Stimulated activated CD8-positive, alpha-beta memory T cell treated with anti-CD3 and anti-CD28 coated beads, Interleukin-15, amount 100 ng/mL, for 48 hours (primary cell): ENCODE measurements around the gene TENM3.

Experiments
- DNase-seq, 2 donors: peaks; one replicate each; pipeline ENCODE4 v3.0.0-alpha.2; 2020; ENCODE audit warnings: low read depth in 2 of 2

The TENM3 gene

DNA sequence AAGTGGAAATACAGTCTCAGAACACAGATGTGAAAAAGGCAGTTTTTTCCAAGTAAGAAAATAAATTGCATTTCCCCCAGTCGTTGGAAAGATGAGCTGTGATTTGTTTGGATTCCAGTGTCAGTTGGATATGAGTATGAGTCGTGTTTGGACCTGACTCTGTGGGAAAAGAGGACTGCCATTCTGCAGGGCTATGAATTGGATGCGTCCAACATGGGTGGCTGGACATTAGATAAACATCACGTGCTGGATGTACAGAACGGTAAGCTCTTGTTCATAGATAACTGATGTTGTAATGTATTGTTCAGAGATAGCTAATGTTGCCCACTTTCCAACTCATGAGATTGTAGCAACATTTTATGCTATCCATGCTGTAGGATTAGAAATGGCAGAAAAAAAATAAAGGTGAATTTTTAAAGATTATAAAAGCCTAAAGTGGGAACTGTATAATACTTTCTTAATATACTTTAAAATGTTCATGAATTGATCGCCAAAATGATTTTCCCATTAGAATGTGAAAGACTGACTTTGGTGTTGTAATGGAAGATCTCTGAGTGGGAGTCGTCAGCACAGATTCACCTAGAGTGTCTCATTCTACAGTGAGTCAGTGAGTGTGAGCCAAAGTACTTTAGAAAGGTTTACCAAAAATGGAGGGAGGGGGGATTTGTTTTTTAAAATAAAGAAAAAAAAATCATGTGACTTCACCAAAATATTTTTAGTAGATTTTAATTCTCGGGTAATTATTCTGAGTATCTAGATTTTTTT, 495.3 kb downstream of the TENM3 start:
- no peak for DNase-seq

DNA sequence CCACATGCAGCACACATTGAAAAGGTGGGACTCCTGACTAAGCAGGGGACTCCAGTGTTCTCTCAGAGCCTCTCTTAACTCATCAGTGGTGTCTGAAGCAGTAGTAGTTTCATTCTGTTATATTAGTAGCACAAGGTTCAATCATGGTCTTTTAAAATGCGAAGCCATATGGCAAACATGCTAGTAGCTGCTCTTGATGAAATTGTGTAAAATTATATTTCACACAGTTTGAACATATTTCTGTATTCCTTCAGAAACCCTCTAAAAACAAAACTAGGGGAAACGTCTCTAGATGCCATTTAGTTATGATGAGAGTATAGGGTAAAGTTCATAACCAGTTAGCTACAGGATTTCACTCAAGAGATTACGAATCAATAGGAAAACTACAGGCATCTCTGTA, 497.1 kb downstream of the TENM3 start:
- DNase-seq: no peak

DNA sequence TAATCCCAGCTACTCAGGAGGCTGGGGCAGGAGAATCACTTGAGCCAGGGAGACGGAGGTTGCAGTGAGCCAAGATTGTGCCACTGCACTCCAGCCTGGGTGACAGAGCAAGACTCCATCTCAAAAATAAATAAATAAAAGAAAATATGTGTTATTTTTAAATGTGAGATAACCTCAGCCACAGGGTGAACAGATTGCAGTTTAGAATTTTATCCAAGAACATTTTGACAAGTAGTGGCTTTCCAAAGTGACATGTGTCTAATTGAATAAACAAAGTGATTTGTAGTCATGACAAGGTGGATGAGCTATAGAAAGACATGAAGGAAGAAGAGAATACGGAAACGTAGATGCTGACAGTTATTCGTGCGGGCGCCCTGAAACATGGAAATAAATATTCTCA, 497.9 kb downstream of the TENM3 start:
- DNase-seq: no peak

DNA sequence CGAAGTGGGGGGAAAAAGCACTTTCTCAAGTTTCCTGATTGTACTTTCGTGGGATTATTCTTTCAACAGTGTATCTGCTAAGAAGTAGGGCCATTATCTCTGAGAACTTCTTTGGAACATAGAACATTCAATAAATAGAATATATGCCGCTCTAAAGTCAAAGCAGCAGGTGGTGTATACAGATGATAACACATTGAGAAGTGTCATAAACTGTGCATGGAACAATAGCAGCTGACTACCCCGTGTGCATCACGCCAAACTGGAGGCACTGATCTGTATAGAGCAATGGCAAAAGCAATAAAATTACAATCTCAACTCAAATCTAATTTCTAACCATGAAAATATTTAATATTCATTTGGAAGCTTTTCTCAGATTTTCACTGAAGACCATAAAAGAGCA, 498.7 kb downstream of the TENM3 start:
- no peak for DNase-seq

DNA sequence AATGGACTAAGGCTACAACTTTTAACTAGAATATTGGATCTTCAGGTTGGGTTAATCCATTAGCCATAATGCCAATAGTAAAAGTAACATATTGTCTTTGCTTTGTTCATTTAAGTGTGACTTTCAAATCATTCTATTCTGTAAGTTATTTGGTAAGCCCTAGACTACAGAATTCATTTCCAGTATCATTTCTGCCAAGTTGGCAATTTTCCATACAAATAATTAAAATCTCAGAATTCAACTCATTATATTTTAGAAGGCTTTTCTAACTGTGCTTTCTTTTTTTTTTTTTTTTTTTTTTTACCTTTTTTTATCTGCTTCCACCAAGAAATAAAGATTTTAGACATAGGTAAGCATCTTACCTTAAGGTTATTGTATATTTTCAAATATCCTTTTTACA, 500.6 kb downstream of the TENM3 start:
- DNase-seq: no peak

DNA sequence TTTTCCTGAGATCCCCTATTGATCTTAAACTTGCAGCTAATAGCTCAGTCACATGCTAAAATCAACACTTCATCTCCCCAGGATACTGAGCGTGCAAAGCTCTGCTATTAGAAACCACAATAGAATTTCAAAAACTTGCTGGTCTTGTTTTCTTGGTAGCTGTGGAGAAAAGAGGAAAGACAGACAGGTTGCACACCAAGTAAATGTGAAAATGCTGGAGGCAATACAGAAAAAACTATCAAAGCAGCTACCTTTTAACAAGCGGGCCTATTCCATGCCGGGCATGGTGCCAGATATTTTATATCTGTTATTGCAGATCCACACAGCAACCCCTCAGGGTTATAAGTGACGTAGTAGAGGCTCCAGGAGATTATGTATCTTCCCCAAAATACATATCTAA, 502.0 kb downstream of the TENM3 start:
- DNase-seq: no peak

DNA sequence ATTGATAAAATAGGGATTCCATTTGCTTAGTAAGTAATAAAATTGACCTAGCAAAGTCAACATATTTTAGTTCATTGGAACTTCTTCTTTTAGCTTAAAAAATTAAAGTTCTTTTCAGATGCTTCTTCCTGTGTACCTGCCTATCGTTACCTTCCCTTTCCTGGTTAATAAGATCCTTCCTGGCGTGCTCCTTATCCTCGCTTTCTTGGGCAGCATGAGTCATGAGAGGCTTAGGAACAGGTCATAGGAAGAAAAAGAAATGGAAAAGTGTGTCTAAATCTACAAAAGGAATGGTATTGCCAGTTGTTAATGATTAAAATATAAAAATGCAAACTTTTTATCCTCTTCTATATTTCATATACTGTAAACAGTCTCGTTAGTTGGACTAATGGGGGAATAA, 503.7 kb downstream of the TENM3 start:
- DNase-seq: no peak

DNA sequence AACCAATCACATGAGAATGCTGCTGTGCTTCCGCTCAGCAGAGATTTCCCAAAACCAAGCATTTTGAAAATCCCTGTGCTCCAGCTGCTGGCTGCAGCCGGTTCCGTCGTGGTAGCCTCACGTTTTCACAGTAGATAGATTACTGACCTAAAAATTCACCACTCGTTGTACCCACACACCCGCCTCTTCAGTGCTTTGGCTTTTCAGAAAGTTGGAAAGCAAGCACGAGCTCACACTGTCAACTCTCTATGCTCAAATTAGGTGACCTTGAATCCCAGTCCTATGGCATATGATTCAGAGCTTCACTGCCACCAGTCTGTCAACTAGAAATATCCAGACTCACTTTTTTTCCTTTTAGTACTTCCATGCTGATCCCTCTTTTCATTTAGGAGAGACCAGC, 505.1 kb downstream of the TENM3 start:
- no peak for DNase-seq

DNA sequence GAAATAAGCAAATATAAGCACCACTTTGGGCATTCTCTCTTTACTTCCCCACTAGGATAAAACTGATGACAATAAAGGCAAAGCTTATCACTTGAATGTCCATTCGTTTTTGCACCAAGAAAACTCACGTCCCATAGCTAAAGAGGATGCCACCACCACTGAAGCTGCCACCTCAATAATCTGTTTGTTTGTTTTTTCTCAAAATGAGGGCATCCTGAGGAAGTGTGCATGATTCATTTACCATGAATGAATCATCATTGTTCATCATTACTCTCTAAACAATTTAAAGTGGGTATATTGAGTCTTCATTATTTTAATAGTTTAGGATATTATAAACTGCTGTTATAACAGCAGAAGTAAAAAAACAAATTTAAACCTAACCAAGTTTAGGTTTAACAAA, 505.7 kb downstream of the TENM3 start:
- no peak for DNase-seq

DNA sequence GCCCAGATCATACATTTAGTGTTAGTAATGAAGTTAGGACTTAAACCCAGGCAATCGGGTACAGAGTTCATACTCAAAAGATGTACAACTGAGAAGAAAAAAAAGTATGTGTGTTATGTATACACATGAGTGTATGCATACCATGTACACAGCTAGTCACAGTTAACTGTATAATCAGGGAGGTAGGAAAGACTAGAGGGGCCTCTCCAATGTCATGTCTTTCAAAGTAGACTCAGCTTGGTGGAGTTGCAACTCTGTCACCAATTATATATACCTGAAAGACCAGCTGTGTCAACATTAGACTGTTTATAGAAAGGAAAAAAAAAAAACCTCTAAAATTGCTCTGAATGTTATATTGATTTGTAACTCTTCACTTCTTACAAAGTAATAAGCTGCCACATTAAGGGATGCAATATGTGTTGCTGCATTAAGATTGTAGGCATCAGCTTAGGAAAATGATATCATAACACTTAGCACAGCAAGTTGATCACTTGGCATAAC, 506.5 kb downstream of the TENM3 start:
- DNase-seq: no peak

DNA sequence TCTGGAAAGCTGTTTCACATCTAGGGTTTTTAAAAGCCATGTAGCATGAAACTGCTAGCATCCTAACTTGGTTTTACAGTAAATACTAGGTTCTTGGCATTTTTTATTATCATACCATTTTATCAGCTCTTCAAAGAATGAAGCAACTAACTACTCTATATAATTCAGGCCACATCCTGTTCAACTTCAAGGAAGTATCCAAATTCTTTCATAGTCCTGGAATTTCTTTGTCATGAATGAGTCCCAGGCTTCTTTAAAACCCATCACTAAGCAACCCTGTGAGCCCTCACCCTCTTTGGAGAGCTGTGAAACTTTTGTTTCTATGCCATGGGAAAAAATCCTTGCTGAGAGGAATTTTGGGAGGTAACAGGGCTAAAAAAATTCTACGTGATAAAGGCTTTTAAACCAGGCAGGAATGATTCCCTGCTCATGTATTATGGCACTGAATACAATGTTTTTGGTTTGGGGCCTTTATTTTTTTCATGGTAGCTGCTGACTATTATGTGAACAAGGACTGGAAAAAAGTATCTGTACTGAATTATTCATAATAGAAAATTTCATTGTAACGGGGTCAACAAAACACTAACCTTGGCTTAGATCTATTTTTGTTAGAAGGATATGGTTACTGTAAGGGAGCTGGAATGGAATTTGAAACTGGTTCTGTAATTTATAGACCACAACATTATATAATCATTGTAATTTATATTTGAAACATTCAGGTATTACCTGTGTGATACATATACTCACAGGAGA, 509.1 kb downstream of the TENM3 start:
- DNase-seq: no peak

DNA sequence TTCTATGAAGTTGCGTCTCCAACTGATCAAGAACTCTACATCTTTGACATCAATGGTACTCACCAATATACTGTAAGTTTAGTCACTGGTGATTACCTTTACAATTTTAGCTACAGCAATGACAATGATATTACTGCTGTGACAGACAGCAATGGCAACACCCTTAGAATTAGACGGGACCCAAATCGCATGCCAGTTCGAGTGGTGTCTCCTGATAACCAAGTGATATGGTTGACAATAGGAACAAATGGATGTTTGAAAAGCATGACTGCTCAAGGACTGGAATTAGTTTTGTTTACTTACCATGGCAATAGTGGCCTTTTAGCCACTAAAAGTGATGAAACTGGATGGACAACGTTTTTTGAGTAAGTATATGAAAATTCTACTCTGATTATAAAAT, 511.7 kb downstream of the TENM3 start:
- no peak for DNase-seq

DNA sequence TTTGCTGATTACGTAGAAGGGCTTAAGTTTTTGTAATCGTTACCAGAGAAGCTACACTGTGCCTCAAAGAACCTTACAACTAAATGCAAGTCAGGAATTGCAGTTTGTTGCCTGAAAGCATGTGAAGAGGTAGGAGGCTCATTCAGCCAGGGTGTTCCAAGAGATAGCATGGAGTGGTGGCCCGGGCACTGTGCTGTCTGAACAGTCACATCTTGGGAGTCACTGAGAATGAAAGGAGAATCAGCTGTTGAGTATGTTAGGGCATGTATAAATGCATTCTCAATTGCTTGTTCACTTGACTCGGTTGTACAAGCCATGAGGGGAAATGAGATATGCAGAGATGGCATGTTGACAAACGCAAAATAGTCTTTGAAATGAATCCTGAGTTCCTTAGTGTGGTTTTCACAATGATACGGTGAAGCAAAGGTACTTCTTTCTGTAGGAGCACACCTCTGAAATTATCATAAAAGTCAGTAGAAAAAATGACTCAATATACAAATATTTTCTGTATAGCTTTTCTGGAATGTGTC, 513.0 kb downstream of the TENM3 start:
- no peak for DNase-seq

DNA sequence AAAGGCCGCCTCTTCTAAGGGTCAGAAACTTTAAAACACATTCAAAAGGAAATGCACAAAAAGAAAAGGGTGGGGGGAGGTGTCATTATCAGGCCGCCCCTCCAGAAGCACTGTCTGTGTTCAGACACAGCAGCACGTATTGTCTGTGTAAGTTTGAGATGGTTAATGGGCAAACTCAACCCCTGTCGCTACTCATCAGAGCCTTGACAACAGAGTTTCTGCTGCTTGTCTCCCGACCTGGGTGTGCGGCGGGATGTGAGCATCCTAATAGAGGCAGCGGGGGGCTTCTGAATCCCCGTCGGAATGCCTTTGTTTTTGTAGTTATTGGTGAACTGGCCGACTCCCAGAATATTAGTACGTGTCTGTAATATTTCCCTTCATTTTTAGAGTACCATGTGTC, 515.1 kb downstream of the TENM3 start:
- DNase-seq: no peak

DNA sequence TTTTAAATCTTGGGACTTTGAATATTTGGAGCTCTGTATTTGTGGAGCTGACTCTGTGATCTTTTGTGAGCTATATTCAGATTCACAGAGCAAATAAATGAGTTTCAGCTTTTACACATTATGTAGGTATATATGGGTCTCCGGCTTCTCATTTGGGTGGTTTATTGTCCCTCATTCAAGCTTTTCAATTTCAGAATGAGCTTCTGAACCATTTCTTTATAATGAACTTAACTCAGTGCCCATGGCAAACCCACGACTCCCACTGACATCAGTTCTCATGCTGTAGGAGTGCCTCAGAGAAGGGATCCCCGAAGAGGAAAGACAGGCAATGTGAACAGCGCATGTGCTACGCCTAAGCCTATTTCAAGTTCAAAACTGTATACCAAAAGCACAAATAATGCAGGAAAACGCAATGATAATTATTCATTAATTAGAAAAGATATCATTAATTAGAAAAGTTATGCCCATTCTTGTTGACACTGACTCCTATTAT, 517.4 kb downstream of the TENM3 start:
- no peak for DNase-seq

DNA sequence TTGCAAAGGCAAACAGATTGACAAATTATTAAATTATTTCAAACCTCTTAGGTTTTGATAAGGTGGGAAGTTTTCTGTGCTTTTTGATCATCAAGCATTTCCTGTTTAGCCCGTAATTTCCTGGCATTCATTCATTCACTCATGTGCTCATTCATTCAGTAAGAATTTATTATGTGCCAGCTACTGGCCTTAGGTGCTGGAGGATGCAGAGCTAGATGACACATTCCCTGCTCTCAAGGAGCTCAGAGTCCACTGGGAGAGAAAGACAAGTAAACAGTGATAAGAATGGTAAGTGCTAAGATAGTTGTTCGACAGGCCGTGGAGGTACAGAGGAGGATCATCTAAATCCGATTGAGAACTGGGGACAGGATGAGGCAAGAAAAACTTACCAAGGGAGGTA, 520.9 kb downstream of the TENM3 start:
- no peak for DNase-seq

DNA sequence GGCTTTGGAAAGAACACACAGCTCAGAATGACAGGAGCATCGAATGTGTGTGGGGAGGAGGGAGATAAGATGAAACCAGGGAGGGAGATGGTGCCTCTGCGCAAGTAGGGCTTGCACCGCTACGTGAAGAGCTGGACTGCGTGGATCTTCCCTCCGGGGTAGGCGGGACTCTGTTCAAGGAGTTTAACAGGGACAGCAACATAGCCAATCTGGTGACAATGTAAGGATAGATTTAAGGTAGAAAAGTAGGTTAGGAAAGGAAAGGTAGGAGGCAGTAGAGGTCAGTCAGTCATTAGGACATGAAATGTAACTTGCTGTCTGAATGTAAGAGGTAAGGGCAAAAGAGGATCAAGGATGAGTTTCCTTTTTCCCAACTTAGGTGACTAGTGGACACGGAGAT, 521.4 kb downstream of the TENM3 start:
- DNase-seq: no peak

DNA sequence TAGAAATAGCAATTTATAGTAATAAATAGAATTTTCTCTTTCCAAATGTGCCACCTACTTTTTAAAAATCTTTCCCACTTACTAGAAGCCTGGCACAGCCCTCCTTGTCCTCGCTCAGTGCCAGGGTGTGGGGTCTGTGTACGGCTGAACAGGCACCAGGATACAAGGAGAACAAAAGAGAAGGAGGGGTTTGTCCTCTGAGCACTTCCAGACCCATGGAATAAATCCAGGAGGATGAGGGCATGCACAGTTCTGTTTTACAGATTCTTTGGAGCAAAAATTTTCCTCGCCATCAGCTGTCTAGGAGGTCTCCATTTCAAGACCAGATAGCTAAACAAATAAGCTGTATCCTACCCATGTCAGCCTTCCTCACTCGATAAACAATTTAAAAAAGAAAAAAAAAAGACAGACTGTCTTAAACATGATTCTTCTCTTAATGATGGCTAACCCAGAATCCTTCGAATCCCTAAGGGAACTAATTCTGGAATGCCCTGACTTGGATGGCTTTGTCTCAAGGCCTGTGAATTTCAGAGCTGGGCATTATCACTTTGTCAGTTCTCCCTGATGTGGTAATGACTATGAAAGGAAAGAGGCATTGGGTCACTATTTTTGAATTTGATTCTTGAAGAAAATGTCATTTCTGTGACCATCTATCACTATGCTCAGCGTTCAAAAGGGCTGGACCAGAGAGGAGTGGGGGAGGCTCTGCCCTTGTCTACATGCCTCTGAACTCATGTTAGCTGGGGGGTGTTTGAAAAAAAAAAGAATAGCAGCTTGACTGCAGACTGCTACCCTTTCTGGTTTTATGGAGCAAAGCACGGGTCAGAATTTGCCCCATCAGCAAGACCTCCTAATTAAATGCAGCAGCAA, 523.0 kb downstream of the TENM3 start:
- DNase-seq: no peak

DNA sequence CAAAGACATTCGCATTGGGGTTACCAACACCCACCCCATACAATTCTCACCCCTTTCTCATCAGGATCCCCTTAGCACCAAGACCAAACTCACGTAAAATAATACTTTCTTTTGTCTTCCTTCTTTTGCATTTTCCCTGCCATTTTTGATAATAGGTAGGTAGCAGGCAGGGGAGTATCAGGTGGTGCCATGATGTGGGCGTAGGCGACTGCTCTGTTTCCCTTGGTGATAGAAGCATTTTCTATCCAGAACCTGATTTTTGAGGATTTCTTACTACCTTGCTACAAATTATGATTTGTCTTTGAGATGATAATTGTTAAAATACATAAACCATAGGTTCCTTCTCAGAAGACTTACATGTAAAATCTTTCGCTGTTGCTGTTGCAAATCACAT, 523.7 kb downstream of the TENM3 start:
- no peak for DNase-seq

DNA sequence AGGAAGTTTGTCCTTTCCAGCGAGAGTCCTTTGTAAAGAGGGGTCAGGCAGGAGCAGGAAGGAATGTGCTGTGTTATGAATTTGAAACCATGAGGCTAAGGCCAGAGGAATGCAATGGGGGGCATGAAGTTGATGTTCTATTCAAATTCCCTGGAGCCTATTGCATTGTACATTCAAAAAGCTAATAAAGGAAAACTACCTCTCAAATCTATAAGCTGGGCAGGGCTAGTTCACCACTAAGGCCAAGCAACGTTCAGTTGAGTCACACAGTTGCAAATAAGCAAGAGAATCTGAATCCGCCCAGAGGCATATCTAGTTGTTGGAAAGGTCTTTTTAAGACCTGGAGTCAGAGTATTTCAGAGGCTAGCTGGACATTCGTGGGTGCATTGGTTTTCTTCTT, 525.6 kb downstream of the TENM3 start:
- no peak for DNase-seq

DNA sequence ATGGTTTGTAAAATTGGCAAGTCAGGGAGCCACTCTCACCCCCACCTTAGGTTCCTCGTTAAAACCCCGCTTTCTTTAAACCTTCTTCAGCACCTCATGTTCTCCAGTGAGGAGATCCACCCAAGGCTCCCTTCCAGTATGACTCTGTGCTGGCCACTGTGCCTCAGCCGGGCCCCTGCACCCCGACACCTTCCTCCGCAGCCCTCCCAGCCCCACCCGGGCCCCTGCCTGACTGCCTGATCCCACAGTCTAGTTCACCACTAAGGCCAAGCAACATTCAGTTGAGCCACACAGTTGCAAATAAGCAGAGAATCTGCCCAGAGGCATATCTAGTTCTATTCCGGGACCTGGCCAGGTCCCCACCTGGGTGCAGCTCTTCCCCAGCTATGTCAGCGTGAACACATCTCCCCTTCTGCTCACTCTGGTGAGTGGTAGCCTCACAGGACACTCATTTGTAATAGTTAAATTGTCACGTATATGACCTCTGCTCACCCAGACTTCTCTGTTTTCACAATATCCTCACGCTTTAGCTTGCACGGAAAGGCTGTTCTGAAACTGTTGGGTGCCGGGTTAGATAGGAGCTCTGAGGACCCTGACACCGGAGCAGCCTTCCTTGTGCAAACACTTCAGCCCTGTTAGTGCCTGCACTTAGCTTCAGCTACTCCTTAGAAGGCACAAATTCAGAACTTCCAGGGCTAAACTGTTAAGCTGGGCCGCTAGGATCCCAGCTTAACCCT, 527.2 kb downstream of the TENM3 start:
- no peak for DNase-seq
